Muscle of back (tissue), 11 donors: Measurements from ENCODE around the gene IFNA4. TPM values are rescaled to one million over a fixed set of nuclear protein-coding genes. Genes with fewer than 3 reads are reported as not detected.
A peak's percentile ranks its signal among the peaks of the same experiment; 100 is the strongest.
"Not testable (repeated sequence)": the region's sequence is repeated elsewhere in the genome, so short reads cannot be mapped to it uniquely, and the experiment has no call there.

ENCODE experiments used
- DNase-seq, 3 donors: peaks; one replicate each; pipeline versions ENCODE4 v3.0.0 to v3.0.0-alpha.2; 2013
- polyA plus RNA-seq, 10 donors: library from polyadenylated mRNA; unstranded; fragments of 120-200 nt; gene quantifications; one replicate each; pipeline ENCODE4 v1.2.1, GENCODE V29; 2013; ENCODE audit not compliant: insufficient read length in 10 of 10

The IFNA4 gene
- polyA plus RNA-seq, 10 donors, result not detected

GRCh38 chr9:21166560-21166959 lies 20.8 kb downstream of the IFNA4 start, which contains the start of gene IFNA21:
Gene IFNA21, minus strand, starts transcription at chr9:21166660. Its CDS starts 48 bp downstream, at chr9:21166612.
- DNase-seq, result not testable (repeated sequence)

- DNase-seq, result no peak
Observed at GRCh38 chr9:21165516-21165915, 21.9 kb downstream of the IFNA4 start.

GRCh38 chr9:21160178-21160577 lies 27.2 kb downstream of the IFNA4 start:
- no peak for DNase-seq

- no peak for DNase-seq
Observed at GRCh38 chr9:21155501-21155900, 31.9 kb downstream of the IFNA4 start.

- peak in 2 of 3 donors; percentile 14 to 19 for DNase-seq
Observed at GRCh38 chr9:21154018-21154608, 33.3 kb downstream of the IFNA4 start.

- peak in 2 of 3 donors; percentile 7 to 8 for DNase-seq
Observed at GRCh38 chr9:21153336-21154017, 33.9 kb downstream of the IFNA4 start.

GRCh38 chr9:21144603-21145002 lies 42.8 kb downstream of the IFNA4 start:
- DNase-seq, result peak in 1 of 3 donors; percentile 6

GRCh38 chr9:21141427-21141882 lies 45.9 kb downstream of the IFNA4 start, which contains the start of gene IFNW1:
Gene IFNW1, minus strand, starts transcription at chr9:21141832. Its CDS starts 262 bp downstream, at chr9:21141570.
- no peak for DNase-seq

- DNase-seq, result no peak
Observed at GRCh38 chr9:21137020-21137419, 50.4 kb downstream of the IFNA4 start.

Other genes starting within 250 kb of the IFNA4 start
- 1 to 10 TPM; 1.2 to 3.4 (median 2.1) TPM for gene HACD4, start 155.9 kb downstream of the IFNA4 start, polyA plus RNA-seq
- gene IFNB1, start 109.6 kb downstream of the IFNA4 start, polyA plus RNA-seq, result not detected
- gene IFNW1, start 45.8 kb downstream of the IFNA4 start, polyA plus RNA-seq, result not detected
- not detected for gene IFNA21, start 20.9 kb downstream of the IFNA4 start, polyA plus RNA-seq
- not detected for gene IFNA7, start 14.6 kb upstream of the IFNA4 start, polyA plus RNA-seq
- gene IFNA10, start 19.6 kb upstream of the IFNA4 start, polyA plus RNA-seq, result not detected
- not detected for gene IFNA16, start 29.7 kb upstream of the IFNA4 start, polyA plus RNA-seq
- gene IFNA17, start 40.6 kb upstream of the IFNA4 start, polyA plus RNA-seq, result not detected
- not detected for gene IFNA14, start 52.4 kb upstream of the IFNA4 start, polyA plus RNA-seq
- gene IFNA5, start 117.7 kb upstream of the IFNA4 start, polyA plus RNA-seq, result not detected
- 10 to 100 TPM; 21.1 to 29.9 (median 25.3) TPM for gene KLHL9, start 147.8 kb upstream of the IFNA4 start, polyA plus RNA-seq
- gene IFNA6, start 163.3 kb upstream of the IFNA4 start, polyA plus RNA-seq, result not detected
- gene IFNA13, start 180.5 kb upstream of the IFNA4 start, polyA plus RNA-seq, result not detected
- not detected for gene IFNA2, start 197.8 kb upstream of the IFNA4 start, polyA plus RNA-seq
- gene IFNA8, start 221.5 kb upstream of the IFNA4 start, polyA plus RNA-seq, result not detected